ENCODE results near the gene MDFIC2. TPM values are rescaled to one million over a fixed set of nuclear protein-coding genes. Genes with fewer than 3 reads are reported as not detected.

Gene MDFIC2
- total and polyA plus RNA-seq, 2 experiments from 2014 or later = not detected

- no peak for TF ChIP-seq NANOG (IDR thresholded peaks at IDR 0.05; ENCODE audit: borderline replicate concordance)
- no peak for TF ChIP-seq POLR2AphosphoS5 (IDR thresholded peaks at IDR 0.05; ENCODE audit: low read depth)
- no peak for TF ChIP-seq REST (IDR thresholded peaks at IDR 0.05; ENCODE audit: unreplicated experiment)
Observed at GRCh38 chr3:70185661-70186060, 126.8 kb downstream of the MDFIC2 start (continued).

- Mint-ChIP-seq H3K4me1 (peaks cover 29% of the 10 kb centered on the region), H3K36me3 (ENCODE audit: low read depth) (no peaks in the 10 kb centered on the region), H3K4me3 (no peak overlapping the region), H3K27ac (no peak overlapping the region), H3K27me3 (ENCODE audit: insufficient read depth, low read depth, poor library complexity) (peaks cover 7% of the 10 kb centered on the region), H3K9me3 (no peaks in the 10 kb centered on the region)
- peaks cover 29% of the 10 kb centered on the region for H3K4me1 ChIP-seq (ENCODE audit: insufficient read depth)
- no peaks in the 10 kb centered on the region for H3K27me3 ChIP-seq (ENCODE audit: insufficient read depth)
- H2AFZ ChIP-seq = no peak overlapping the region
- no peaks in the 10 kb centered on the region for H3K9me2 ChIP-seq (ENCODE audit: insufficient read depth)
- DNase-seq (ENCODE audit: low spot score) = no peak
- no peak for ATAC-seq
- no peaks in the 10 kb centered on the region for H4K20me1 ChIP-seq (replicated peaks; ENCODE audit: insufficient read depth)
- no peaks in the 10 kb centered on the region for H3K79me2 ChIP-seq (replicated peaks; ENCODE audit: insufficient read depth)
- no peak overlapping the region for H3K4me3 ChIP-seq
- no peak overlapping the region for H3K27ac ChIP-seq (ENCODE audit: low read depth)
- no peaks in the 10 kb centered on the region for H3K36me3 ChIP-seq (ENCODE audit: insufficient read depth)
- H3F3A ChIP-seq (replicated peaks; ENCODE audit: low read depth) = no peaks in the 10 kb centered on the region
- 0 out of 2 replicates have a peak overlapping the region, but pooled peaks have one; percentile 47 for H3K4me2 ChIP-seq
- TF ChIP-seq ZNF114 (CRISPR knock-in tag; IDR thresholded peaks at IDR 0.05) = no peak
- TF ChIP-seq CREB1 (CRISPR knock-in tag; IDR thresholded peaks at IDR 0.05; ENCODE audit: low read depth) = no peak
- TF ChIP-seq EZH2phosphoT487 (IDR thresholded peaks at IDR 0.05; ENCODE audit: unreplicated experiment) = no peak
- no peak for TF ChIP-seq ZNF462 (CRISPR knock-in tag; IDR thresholded peaks at IDR 0.05)
- TF ChIP-seq JUNB (IDR thresholded peaks at IDR 0.05; ENCODE audit: unreplicated experiment) = no peak
- no peak for TF ChIP-seq ETS1 (IDR thresholded peaks at IDR 0.05)
- no peak for TF ChIP-seq STAT1 (IDR thresholded peaks at IDR 0.05; ENCODE audit: unreplicated experiment)
- no peak for TF ChIP-seq ZNF331 (CRISPR knock-in tag; IDR thresholded peaks at IDR 0.05; ENCODE audit: low read depth)
Observed at GRCh38 chr3:70183781-70184504, 128.5 kb downstream of the MDFIC2 start.
